Activated naive CD4-positive, alpha-beta T cell treated with anti-CD3 and anti-CD28 coated beads, Interleukin-2, amount 50 U/mL, for 24 hours (primary cell): ENCODE results near the gene DAND5.
A peak's percentile ranks its signal among the peaks of the same experiment; 100 is the strongest.

Experiments used
- H3K27ac Mint-ChIP-seq: one replicate; pipeline ENCODE4 v1.8.0; 2021; ENCODE audit warnings: mild to moderate bottlenecking, mixed read lengths
- H3K27me3 Mint-ChIP-seq: one replicate; pipeline ENCODE4 v1.8.0; 2021; ENCODE audit warnings: mixed read lengths
- H3K36me3 Mint-ChIP-seq: one replicate; pipeline ENCODE4 v1.8.0; 2021; ENCODE audit warnings: mixed read lengths
- H3K4me1 Mint-ChIP-seq: one replicate; pipeline ENCODE4 v1.8.0; 2021; ENCODE audit warnings: mixed read lengths
- H3K4me3 Mint-ChIP-seq: one replicate; pipeline ENCODE4 v1.8.0; 2021; ENCODE audit warnings: mild to moderate bottlenecking, mixed read lengths
- H3K9me3 Mint-ChIP-seq: one replicate; pipeline ENCODE4 v1.8.0; 2021; ENCODE audit warnings: mixed read lengths

DAND5 gene

GRCh38 chr19:12969292-12969988 is at the start of gene DAND5:
DAND5 (plus strand) TSS chr19:12969576; CDS start chr19:12969661, 85 bp downstream.
- Mint-ChIP-seq H3K4me1 (peaks cover 14% of the 10 kb centered on the region), H3K9me3 (no peaks in the 10 kb centered on the region), H3K27me3 (no peaks in the 10 kb centered on the region), H3K36me3 (no peaks in the 10 kb centered on the region), H3K4me3 (no peak within 1 kb of the TSS), H3K27ac (peak within 1 kb of the TSS; percentile 18)

GRCh38 chr19:12921047-12921446 is 48.3 kb upstream of the DAND5 start:
- no peaks in the 10 kb centered on the region for H3K27me3 Mint-ChIP-seq
- H3K4me3 Mint-ChIP-seq, result no peak overlapping the region
- H3K27ac Mint-ChIP-seq, result peak overlapping the region; percentile 30
- peaks cover 6% of the 10 kb centered on the region for H3K36me3 Mint-ChIP-seq
- peaks cover 25% of the 10 kb centered on the region for H3K4me1 Mint-ChIP-seq
- H3K9me3 Mint-ChIP-seq, result no peaks in the 10 kb centered on the region

GRCh38 chr19:12922959-12923358 is 46.4 kb upstream of the DAND5 start:
- H3K4me1 Mint-ChIP-seq, result peaks cover 18% of the 10 kb centered on the region
- no peaks in the 10 kb centered on the region for H3K27me3 Mint-ChIP-seq
- H3K36me3 Mint-ChIP-seq, result peaks cover 11% of the 10 kb centered on the region
- no peaks in the 10 kb centered on the region for H3K9me3 Mint-ChIP-seq
- no peak overlapping the region for H3K4me3 Mint-ChIP-seq
- no peak overlapping the region for H3K27ac Mint-ChIP-seq

- H3K4me3 Mint-ChIP-seq, result no peak overlapping the region
- no peaks in the 10 kb centered on the region for H3K27me3 Mint-ChIP-seq
- H3K9me3 Mint-ChIP-seq, result no peaks in the 10 kb centered on the region
- H3K27ac Mint-ChIP-seq, result no peak overlapping the region
- peaks cover 4% of the 10 kb centered on the region for H3K4me1 Mint-ChIP-seq
- H3K36me3 Mint-ChIP-seq, result peaks cover 14% of the 10 kb centered on the region
Measured at GRCh38 chr19:12924621-12925310, 44.6 kb upstream of the DAND5 start.

GRCh38 chr19:12930002-12930645 is 39.3 kb upstream of the DAND5 start:
- Mint-ChIP-seq H3K27me3 (no peaks in the 10 kb centered on the region), H3K9me3 (no peaks in the 10 kb centered on the region), H3K36me3 (peaks cover 16% of the 10 kb centered on the region), H3K27ac (no peak overlapping the region), H3K4me3 (peak overlapping the region; percentile 47), H3K4me1 (peaks cover 23% of the 10 kb centered on the region)

GRCh38 chr19:12932392-12933286 is 36.7 kb upstream of the DAND5 start:
- Mint-ChIP-seq H3K27me3 (no peaks in the 10 kb centered on the region), H3K9me3 (no peaks in the 10 kb centered on the region), H3K4me3 (peak overlapping the region; percentile 99), H3K27ac (peak overlapping the region; percentile 95), H3K4me1 (peaks cover 35% of the 10 kb centered on the region), H3K36me3 (peaks cover 9% of the 10 kb centered on the region)

- peaks cover 38% of the 10 kb centered on the region for H3K4me1 Mint-ChIP-seq
- no peaks in the 10 kb centered on the region for H3K9me3 Mint-ChIP-seq
- H3K27me3 Mint-ChIP-seq, result no peaks in the 10 kb centered on the region
- H3K4me3 Mint-ChIP-seq, result peak within 1 kb of the TSS; percentile 99
- H3K27ac Mint-ChIP-seq, result peak within 1 kb of the TSS; percentile 95
- peaks cover 7% of the 10 kb centered on the region for H3K36me3 Mint-ChIP-seq
Measured at GRCh38 chr19:12933287-12934072, 35.9 kb upstream of the DAND5 start, which contains the start of gene FARSA. FARSA (minus strand) TSS chr19:12933711; CDS start chr19:12933696, 15 bp downstream.

- Mint-ChIP-seq H3K4me1 (peaks cover 47% of the 10 kb centered on the region), H3K27me3 (no peaks in the 10 kb centered on the region), H3K27ac (no peak overlapping the region), H3K36me3 (peaks cover 18% of the 10 kb centered on the region), H3K4me3 (no peak overlapping the region), H3K9me3 (no peaks in the 10 kb centered on the region)
Measured at GRCh38 chr19:12935071-12935470, 34.3 kb upstream of the DAND5 start.

- H3K27ac Mint-ChIP-seq, result peak overlapping the region; percentile 62
- no peaks in the 10 kb centered on the region for H3K27me3 Mint-ChIP-seq
- H3K4me3 Mint-ChIP-seq, result peak overlapping the region; percentile 15
- H3K36me3 Mint-ChIP-seq, result peaks cover 21% of the 10 kb centered on the region
- no peaks in the 10 kb centered on the region for H3K9me3 Mint-ChIP-seq
- peaks cover 54% of the 10 kb centered on the region for H3K4me1 Mint-ChIP-seq
Measured at GRCh38 chr19:12936582-12936981, 32.8 kb upstream of the DAND5 start.

GRCh38 chr19:12937093-12937926 is 32.1 kb upstream of the DAND5 start:
- Mint-ChIP-seq H3K4me3 (peak overlapping the region; percentile 98), H3K36me3 (peaks cover 22% of the 10 kb centered on the region), H3K9me3 (no peaks in the 10 kb centered on the region), H3K4me1 (peaks cover 51% of the 10 kb centered on the region), H3K27me3 (no peaks in the 10 kb centered on the region), H3K27ac (peak overlapping the region; percentile 92)

- peak within 1 kb of the TSS; percentile 92 for H3K27ac Mint-ChIP-seq
- H3K4me3 Mint-ChIP-seq, result peak within 1 kb of the TSS; percentile 98
- no peaks in the 10 kb centered on the region for H3K9me3 Mint-ChIP-seq
- peaks cover 18% of the 10 kb centered on the region for H3K36me3 Mint-ChIP-seq
- peaks cover 46% of the 10 kb centered on the region for H3K4me1 Mint-ChIP-seq
- no peaks in the 10 kb centered on the region for H3K27me3 Mint-ChIP-seq
Measured at GRCh38 chr19:12937927-12938778, 31.2 kb upstream of the DAND5 start, which contains the start of gene CALR. CALR (plus strand) TSS chr19:12938609; CDS start chr19:12938680, 71 bp downstream.

GRCh38 chr19:12938779-12939601 is 30.4 kb upstream of the DAND5 start:
- peak overlapping the region; percentile 98 for H3K4me3 Mint-ChIP-seq
- H3K27ac Mint-ChIP-seq, result peak overlapping the region; percentile 92
- peaks cover 48% of the 10 kb centered on the region for H3K4me1 Mint-ChIP-seq
- H3K9me3 Mint-ChIP-seq, result no peaks in the 10 kb centered on the region
- H3K36me3 Mint-ChIP-seq, result peaks cover 24% of the 10 kb centered on the region
- H3K27me3 Mint-ChIP-seq, result no peaks in the 10 kb centered on the region
